ENCODE data around the gene GTF3C1. TPM values are rescaled to one million over a fixed set of nuclear protein-coding genes. Genes with fewer than 3 reads are reported as not detected.

The GTF3C1 gene
- total RNA-seq, 1 experiment from 2014 or later: 97.5 TPM

DNA sequence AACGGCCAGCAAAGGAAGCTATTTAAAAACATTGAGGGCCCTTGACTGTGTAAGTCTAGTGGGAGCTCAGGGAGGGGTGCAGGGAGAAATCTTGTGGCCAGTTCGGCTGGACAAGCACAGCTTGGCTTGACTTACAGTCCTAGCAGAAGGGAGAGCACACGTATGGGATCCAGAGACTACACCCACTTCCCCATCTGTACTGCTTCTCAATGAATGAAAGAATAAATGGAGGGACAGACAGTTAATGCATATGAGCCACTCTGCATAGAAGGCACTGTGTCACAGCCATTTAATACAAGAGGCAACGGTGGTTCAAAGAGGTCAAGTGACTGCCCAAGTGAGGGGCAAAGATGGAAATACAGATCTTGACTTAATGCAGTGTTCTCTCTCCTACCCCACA is 15.5 kb downstream of the GTF3C1 start:
- H3K27me3 ChIP-seq (ENCODE audit: low read length): no peaks in the 10 kb centered on the region
- POLR2A ChIA-PET (ENCODE audit: unreplicated experiment): no interaction called here
- no peaks in the 10 kb centered on the region for H3K9me3 ChIP-seq (ENCODE audit: low read length)
- no peaks in the 10 kb centered on the region for H3F3A ChIP-seq (ENCODE audit: low read length, unreplicated experiment)
- no peak for DNase-seq
- ATAC-seq: no peak
- intact Hi-C loops (cut with micrococcal nuclease): no loop called here
- H2AFZ ChIP-seq (ENCODE audit: low read length): no peak overlapping the region
- no peak overlapping the region for H3K27ac ChIP-seq (ENCODE audit: low read length)
- no peak overlapping the region for H3K9ac ChIP-seq (ENCODE audit: low read length)
- H3K4me1 ChIP-seq (ENCODE audit: insufficient read depth, low read length): peaks cover 4% of the 10 kb centered on the region; the same call in 1 of the 2 replicates
- H3K4me2 ChIP-seq (ENCODE audit: low read length): no peak overlapping the region
- H3K4me3 ChIP-seq (ENCODE audit: low read length): no peak overlapping the region
- BruUV-seq (replicated peaks): no TSS peak
- H4K20me1 ChIP-seq (ENCODE audit: low read length): no peaks in the 10 kb centered on the region
- CTCF ChIA-PET: no interaction called here
- H3K79me2 ChIP-seq (ENCODE audit: low read length): no peaks in the 10 kb centered on the region
- TF ChIP-seq, protein P1, sequence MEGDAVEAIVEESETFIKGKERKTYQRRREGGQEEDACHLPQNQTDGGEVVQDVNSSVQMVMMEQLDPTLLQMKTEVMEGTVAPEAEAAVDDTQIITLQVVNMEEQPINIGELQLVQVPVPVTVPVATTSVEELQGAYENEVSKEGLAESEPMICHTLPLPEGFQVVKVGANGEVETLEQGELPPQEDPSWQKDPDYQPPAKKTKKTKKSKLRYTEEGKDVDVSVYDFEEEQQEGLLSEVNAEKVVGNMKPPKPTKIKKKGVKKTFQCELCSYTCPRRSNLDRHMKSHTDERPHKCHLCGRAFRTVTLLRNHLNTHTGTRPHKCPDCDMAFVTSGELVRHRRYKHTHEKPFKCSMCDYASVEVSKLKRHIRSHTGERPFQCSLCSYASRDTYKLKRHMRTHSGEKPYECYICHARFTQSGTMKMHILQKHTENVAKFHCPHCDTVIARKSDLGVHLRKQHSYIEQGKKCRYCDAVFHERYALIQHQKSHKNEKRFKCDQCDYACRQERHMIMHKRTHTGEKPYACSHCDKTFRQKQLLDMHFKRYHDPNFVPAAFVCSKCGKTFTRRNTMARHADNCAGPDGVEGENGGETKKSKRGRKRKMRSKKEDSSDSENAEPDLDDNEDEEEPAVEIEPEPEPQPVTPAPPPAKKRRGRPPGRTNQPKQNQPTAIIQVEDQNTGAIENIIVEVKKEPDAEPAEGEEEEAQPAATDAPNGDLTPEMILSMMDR (conservative IDR thresholded peaks at IDR 0.05; ENCODE audit: low read depth, low read length): no peak
- TF ChIP-seq EZH2 (IDR thresholded peaks at IDR 0.05; ENCODE audit: low read length, unreplicated experiment) (no peak), EZH2phosphoT487 (IDR thresholded peaks at IDR 0.05; ENCODE audit: borderline replicate concordance, low read length) (no peak)
- H3K9me2 ChIP-seq (replicated peaks; ENCODE audit: low read length): no peaks in the 10 kb centered on the region
- peaks cover 6% of the 10 kb centered on the region for H3K36me3 ChIP-seq (ENCODE audit: low read depth, low read length)

DNA sequence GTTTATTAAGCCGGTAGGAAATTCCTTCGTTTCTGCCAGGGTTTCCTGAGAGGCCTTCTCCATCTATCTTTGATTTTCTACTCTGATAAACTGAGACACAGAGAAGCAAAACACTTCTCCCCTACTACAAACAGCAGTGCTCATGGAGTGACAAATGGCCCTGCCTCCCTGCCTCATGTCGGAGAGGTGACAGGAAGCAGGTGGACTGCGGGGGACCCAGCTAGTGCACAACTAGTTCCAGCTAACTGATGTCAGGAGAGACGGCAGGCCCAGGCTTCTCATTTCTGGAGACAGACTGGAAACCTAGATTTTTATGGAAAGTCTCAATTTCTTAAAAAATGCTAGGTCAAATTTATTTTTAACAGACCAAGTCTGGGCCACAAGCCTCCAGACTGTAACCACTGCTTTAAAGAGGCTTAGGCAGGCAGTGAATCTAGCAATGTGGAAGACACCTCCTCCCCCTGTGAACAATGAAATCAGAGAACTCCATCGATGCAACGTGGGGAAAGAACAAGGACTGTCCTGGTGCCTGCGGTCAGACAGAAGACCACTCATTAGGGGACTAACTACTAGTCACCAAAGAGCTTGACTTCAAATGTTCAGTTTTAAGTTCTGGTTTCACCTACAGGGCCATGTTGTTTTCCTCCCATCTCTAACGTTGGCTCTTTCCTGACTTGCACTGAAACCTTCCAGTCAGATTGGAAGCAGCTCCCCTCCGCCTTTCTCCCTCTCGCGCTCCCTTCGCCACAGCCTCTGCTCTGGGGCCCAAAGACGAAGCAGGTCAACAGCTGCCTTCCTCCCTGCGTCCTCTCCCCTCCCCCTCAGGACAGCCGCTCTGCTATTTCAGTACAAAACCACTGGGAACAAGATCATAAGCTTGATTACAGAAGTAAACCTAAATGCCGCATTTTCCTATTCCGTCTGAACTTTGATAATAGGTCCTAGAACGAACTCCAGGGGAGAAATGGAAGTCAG is 17.6 kb downstream of the GTF3C1 start:
- CTCF ChIA-PET: no interaction called here
- Histone ChIP-seq H3K9me3 (ENCODE audit: low read length) (no peaks in the 10 kb centered on the region), H3K27ac (ENCODE audit: low read length) (no peak overlapping the region), H3K79me2 (ENCODE audit: low read length) (no peaks in the 10 kb centered on the region), H3K9ac (ENCODE audit: low read length) (no peak overlapping the region), H3K9me2 (replicated peaks; ENCODE audit: low read length) (no peaks in the 10 kb centered on the region), H3K27me3 (ENCODE audit: low read length) (no peaks in the 10 kb centered on the region), H3K4me2 (ENCODE audit: low read length) (no peak overlapping the region), H3K4me3 (ENCODE audit: low read length) (no peak overlapping the region), H2AFZ (ENCODE audit: low read length) (no peak overlapping the region), H3K4me1 (ENCODE audit: insufficient read depth, low read length) (peaks cover 4% of the 10 kb centered on the region; the same call in 1 of the 2 replicates), H3F3A (ENCODE audit: low read length, unreplicated experiment) (no peaks in the 10 kb centered on the region), H3K36me3 (ENCODE audit: low read depth, low read length) (peaks cover 12% of the 10 kb centered on the region), H4K20me1 (ENCODE audit: low read length) (no peaks in the 10 kb centered on the region)
- ATAC-seq (no peak), DNase-seq (no peak)
- TF ChIP-seq, protein P1 (conservative IDR thresholded peaks at IDR 0.05; ENCODE audit: low read depth, low read length): no peak
- TF ChIP-seq EZH2 (IDR thresholded peaks at IDR 0.05; ENCODE audit: low read length, unreplicated experiment) (no peak), EZH2phosphoT487 (IDR thresholded peaks at IDR 0.05; ENCODE audit: borderline replicate concordance, low read length) (no peak)
- intact Hi-C loops (cut with micrococcal nuclease): no loop called here
- no TSS peak for BruUV-seq (replicated peaks)
- POLR2A ChIA-PET (ENCODE audit: unreplicated experiment): interaction anchor here (0.7 kb wide), 1 partner anchor 126 kb away, joined by 3 read pairs; no protein-coding TSS in a partner anchor

DNA sequence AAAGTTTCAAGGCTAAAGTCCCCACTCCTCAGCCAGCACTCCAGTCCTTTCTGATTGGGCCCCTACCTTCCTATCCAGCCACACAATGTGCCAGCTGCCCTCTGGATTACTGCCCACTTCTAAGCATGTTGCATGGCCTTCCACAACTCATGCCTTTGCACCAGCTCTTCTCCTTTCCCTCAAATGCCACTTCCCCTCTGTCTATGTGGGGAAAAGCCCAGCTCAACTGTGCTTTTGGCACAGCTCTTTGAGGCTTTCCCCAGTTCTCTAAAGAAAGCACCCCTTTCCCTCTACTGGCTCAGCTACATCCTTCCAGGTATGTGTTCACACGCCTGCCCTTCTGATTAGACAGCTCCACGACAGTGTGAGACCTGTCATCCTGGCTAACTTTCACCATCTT is 18.5 kb downstream of the GTF3C1 start:
- no TSS peak for BruUV-seq (replicated peaks)
- no peak for ATAC-seq
- H3K9me3 ChIP-seq (ENCODE audit: low read length): no peaks in the 10 kb centered on the region
- H3K4me3 ChIP-seq (ENCODE audit: low read length): no peak overlapping the region
- no peak for DNase-seq
- H3K9me2 ChIP-seq (replicated peaks; ENCODE audit: low read length): no peaks in the 10 kb centered on the region
- POLR2A ChIA-PET (ENCODE audit: unreplicated experiment): no interaction called here
- no peaks in the 10 kb centered on the region for H4K20me1 ChIP-seq (ENCODE audit: low read length)
- H3K27ac ChIP-seq (ENCODE audit: low read length): no peak overlapping the region
- CTCF ChIA-PET: no interaction called here
- intact Hi-C loops (cut with micrococcal nuclease): no loop called here
- no peak overlapping the region for H3K9ac ChIP-seq (ENCODE audit: low read length)
- H3K27me3 ChIP-seq (ENCODE audit: low read length): no peaks in the 10 kb centered on the region
- H3K79me2 ChIP-seq (ENCODE audit: low read length): no peaks in the 10 kb centered on the region
- TF ChIP-seq EZH2 (IDR thresholded peaks at IDR 0.05; ENCODE audit: low read length, unreplicated experiment): no peak
- TF ChIP-seq, protein P1 (conservative IDR thresholded peaks at IDR 0.05; ENCODE audit: low read depth, low read length): no peak
- no peak for TF ChIP-seq EZH2phosphoT487 (IDR thresholded peaks at IDR 0.05; ENCODE audit: borderline replicate concordance, low read length)
- H3K4me2 ChIP-seq (ENCODE audit: low read length): no peak overlapping the region
- no peak overlapping the region for H2AFZ ChIP-seq (ENCODE audit: low read length)
- H3F3A ChIP-seq (ENCODE audit: low read length, unreplicated experiment): no peaks in the 10 kb centered on the region
- H3K36me3 ChIP-seq (ENCODE audit: low read depth, low read length): peaks cover 12% of the 10 kb centered on the region; the same call in 1 of the 2 replicates
- peaks cover 4% of the 10 kb centered on the region; the same call in 1 of the 2 replicates for H3K4me1 ChIP-seq (ENCODE audit: insufficient read depth, low read length)
